ENCODE measurements around the gene FAM162A. TPM values are rescaled to one million over a fixed set of nuclear protein-coding genes. Genes with fewer than 3 reads are reported as not detected.

The FAM162A gene, protein sequence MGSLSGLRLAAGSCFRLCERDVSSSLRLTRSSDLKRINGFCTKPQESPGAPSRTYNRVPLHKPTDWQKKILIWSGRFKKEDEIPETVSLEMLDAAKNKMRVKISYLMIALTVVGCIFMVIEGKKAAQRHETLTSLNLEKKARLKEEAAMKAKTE
- 52.5 and 61.3 TPM in 2 replicates for total RNA-seq
- long read RNA-seq, transcript FAM162A-203 (5 exons, 3,052 nt): major isoform, 21 of 31 reads
- long read RNA-seq, partial matches to known transcripts: 2 of 31 reads
- long read RNA-seq, other reads (novel, unspliced or antisense): 6 of 31 reads

DNA sequence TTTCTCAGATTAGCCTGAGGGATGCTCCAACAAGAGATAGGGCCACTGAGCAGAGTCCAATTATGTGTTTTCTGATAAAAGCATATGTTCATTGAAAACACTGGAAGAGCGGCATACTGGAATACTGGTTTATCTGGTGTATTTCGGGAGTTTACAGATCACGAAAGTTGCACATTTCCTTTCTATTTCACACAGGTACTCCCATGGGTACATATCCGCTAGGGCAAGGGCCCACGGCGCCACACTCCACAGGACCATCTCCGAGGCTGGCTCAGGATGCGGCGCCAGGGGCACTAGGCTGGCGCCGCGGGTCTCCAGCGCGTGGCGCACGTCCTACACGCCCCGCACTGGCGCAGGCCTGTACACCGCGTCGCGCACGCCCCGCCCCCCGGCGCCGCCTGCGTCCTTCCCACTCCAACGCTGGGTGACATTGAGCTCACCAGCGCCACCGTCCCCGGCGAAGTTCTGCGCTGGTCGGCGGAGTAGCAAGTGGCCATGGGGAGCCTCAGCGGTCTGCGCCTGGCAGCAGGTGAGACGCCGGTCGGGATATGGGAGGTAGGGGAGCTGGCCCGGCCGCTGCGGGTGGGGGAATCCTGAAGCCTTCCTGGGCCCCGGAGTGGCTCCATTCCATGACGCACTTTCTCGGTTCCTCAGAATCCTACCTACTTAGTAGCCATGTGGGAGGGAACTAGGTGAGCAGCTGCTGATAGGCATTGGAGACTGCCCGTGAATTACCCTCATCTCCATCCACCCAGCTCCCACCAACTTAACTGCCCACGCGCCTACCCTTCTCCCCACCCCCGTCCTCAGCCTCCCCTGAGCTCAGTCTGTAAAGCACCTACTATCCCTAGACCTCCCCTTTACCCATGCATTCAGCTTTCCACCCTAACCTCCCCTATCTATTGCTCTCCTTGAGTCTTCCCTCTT, at the start of gene FAM162A:
Gene FAM162A (plus strand): TSS at position 412 of the 927 bp plus-strand sequence. CDS start 84 bp downstream, at position 496.
- Mint-ChIP-seq H3K4me3 (ENCODE audit: low read depth) (peak within 1 kb of the TSS; percentile 95), H3K27ac (peak within 1 kb of the TSS; percentile 97), H3K27me3 (no peaks in the 10 kb centered on the region), H3K4me1 (ENCODE audit: low read depth) (peaks cover 28% of the 10 kb centered on the region), H3K9me3 (ENCODE audit: low read depth) (no peaks in the 10 kb centered on the region), H3K36me3 (ENCODE audit: insufficient read depth) (peaks cover 10% of the 10 kb centered on the region)
- DNase-seq (ENCODE audit: low spot score, unreplicated experiment): peak; percentile 95
- TF ChIP-seq, protein P1, sequence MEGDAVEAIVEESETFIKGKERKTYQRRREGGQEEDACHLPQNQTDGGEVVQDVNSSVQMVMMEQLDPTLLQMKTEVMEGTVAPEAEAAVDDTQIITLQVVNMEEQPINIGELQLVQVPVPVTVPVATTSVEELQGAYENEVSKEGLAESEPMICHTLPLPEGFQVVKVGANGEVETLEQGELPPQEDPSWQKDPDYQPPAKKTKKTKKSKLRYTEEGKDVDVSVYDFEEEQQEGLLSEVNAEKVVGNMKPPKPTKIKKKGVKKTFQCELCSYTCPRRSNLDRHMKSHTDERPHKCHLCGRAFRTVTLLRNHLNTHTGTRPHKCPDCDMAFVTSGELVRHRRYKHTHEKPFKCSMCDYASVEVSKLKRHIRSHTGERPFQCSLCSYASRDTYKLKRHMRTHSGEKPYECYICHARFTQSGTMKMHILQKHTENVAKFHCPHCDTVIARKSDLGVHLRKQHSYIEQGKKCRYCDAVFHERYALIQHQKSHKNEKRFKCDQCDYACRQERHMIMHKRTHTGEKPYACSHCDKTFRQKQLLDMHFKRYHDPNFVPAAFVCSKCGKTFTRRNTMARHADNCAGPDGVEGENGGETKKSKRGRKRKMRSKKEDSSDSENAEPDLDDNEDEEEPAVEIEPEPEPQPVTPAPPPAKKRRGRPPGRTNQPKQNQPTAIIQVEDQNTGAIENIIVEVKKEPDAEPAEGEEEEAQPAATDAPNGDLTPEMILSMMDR (IDR thresholded peaks at IDR 0.05; ENCODE audit: unreplicated experiment): peak; percentile 77

DNA sequence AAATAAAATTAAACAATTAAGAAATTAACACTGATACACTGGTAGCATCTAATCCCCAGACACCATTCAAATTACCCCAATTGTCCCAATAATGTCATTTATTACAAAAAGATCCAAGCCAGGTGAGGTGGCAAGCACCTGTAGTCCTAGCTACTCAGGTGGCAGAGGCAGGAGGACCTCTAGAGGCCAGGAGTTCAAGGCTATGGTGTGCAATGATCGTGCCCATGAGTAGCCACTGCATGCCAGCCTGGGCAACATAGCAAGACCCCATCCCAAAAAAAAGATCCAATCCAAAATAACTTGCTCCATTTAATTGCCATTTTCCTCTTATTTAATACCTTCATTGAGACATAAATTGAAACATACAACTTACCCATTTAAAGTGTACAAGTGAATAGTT, 41.2 kb upstream of the FAM162A start:
- H3K4me3 Mint-ChIP-seq (ENCODE audit: low read depth): no peak overlapping the region
- TF ChIP-seq, protein P1 (IDR thresholded peaks at IDR 0.05; ENCODE audit: unreplicated experiment): no peak
- no peaks in the 10 kb centered on the region for H3K27me3 Mint-ChIP-seq
- DNase-seq (ENCODE audit: low spot score, unreplicated experiment): no peak
- H3K27ac Mint-ChIP-seq: no peak overlapping the region
- no peaks in the 10 kb centered on the region for H3K36me3 Mint-ChIP-seq (ENCODE audit: insufficient read depth)
- H3K4me1 Mint-ChIP-seq (ENCODE audit: low read depth): peaks cover 2% of the 10 kb centered on the region
- H3K9me3 Mint-ChIP-seq (ENCODE audit: low read depth): peaks cover 13% of the 10 kb centered on the region

DNA sequence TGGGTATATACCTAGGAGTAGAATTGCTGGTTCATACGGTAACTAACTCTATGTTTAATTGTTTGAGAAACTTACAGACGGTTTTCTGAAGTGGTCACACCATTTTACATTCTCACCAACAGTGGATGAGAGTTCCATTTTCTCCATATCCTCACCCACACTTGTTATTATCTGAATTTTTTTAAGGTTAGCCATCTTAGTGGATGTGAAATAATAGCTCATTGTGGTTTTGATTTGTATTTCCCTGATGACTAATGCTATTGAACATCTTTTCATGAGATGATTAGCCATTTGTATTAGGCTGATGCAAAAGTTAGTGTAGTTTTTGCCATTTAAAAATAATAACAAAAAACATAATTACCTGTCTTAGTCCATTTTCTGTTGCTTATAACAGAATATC, 40.3 kb upstream of the FAM162A start:
- TF ChIP-seq, protein P1 (IDR thresholded peaks at IDR 0.05; ENCODE audit: unreplicated experiment): no peak
- H3K36me3 Mint-ChIP-seq (ENCODE audit: insufficient read depth): no peaks in the 10 kb centered on the region
- H3K9me3 Mint-ChIP-seq (ENCODE audit: low read depth): peaks cover 16% of the 10 kb centered on the region
- no peak overlapping the region for H3K27ac Mint-ChIP-seq
- peaks cover 2% of the 10 kb centered on the region for H3K4me1 Mint-ChIP-seq (ENCODE audit: low read depth)
- no peak overlapping the region for H3K4me3 Mint-ChIP-seq (ENCODE audit: low read depth)
- no peaks in the 10 kb centered on the region for H3K27me3 Mint-ChIP-seq
- no peak for DNase-seq (ENCODE audit: low spot score, unreplicated experiment)

DNA sequence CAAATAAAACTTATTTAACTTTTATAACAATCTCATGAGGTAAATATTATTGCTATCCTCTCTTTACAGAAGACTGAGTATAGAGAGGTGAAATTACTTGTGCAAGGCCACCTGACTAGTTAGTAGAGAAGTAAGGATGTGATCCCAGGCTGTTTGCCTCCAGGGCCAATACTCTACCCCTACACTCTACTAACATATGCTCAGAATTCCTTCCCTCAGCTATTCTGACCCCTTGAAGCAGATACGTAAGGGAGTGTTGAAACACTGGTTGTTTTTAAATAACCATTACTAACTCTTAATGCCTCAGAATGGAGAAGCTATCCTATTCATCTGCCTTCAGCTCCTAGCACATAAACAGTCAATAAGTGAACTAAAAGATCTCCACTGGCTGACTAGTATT, 34.8 kb upstream of the FAM162A start:
- TF ChIP-seq, protein P1 (IDR thresholded peaks at IDR 0.05; ENCODE audit: unreplicated experiment): no peak
- no peak overlapping the region for H3K27ac Mint-ChIP-seq
- no peaks in the 10 kb centered on the region for H3K36me3 Mint-ChIP-seq (ENCODE audit: insufficient read depth)
- no peak overlapping the region for H3K4me3 Mint-ChIP-seq (ENCODE audit: low read depth)
- H3K9me3 Mint-ChIP-seq (ENCODE audit: low read depth): peaks cover 8% of the 10 kb centered on the region
- DNase-seq (ENCODE audit: low spot score, unreplicated experiment): no peak
- H3K27me3 Mint-ChIP-seq: no peaks in the 10 kb centered on the region
- no peaks in the 10 kb centered on the region for H3K4me1 Mint-ChIP-seq (ENCODE audit: low read depth)

DNA sequence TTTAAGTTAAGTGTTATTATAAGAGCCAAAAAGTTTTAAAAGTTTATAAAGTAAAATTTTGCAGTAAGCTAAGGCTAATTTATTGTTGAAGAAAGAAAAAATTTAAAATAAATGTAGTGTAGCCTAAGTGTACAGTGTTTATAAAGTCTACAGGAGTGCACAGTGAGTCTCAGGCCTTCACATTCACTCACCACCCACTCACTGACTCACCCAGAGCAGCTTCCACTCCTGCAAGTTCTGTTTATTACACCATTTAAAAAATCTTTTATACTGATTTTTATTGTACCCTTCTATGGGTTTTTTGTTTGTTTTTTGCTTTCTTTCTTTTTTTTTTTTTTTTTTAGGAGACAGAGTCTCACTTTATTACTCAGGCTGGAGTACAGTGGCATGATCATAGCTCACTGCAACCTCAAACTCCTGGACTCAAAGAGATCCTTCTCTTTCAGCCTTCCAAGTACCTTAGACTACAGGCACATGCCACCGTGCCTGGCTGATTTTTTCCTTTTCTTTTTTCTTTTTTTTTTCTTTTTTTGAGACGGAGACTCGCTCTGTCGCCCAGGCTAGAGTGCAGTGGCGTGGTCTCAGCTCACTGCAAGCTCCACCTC, 33.1 kb upstream of the FAM162A start:
- Mint-ChIP-seq H3K4me3 (ENCODE audit: low read depth) (no peak overlapping the region), H3K36me3 (ENCODE audit: insufficient read depth) (no peaks in the 10 kb centered on the region), H3K27ac (no peak overlapping the region), H3K4me1 (ENCODE audit: low read depth) (peaks cover 2% of the 10 kb centered on the region), H3K9me3 (ENCODE audit: low read depth) (peaks cover 8% of the 10 kb centered on the region), H3K27me3 (no peaks in the 10 kb centered on the region)
- TF ChIP-seq, protein P1 (IDR thresholded peaks at IDR 0.05; ENCODE audit: unreplicated experiment): no peak
- DNase-seq (ENCODE audit: low spot score, unreplicated experiment): no peak

Measured in progenitor cell of endocrine pancreas (in vitro differentiated cells).